Stimulated activated effector memory CD8-positive, alpha-beta T cell treated with anti-CD3 and anti-CD28 coated beads, Interleukin-12 subunit alpha, Interleukin-12 subunit beta, amount 100 ng/mL, for 72 hours (primary cell): Measurements from ENCODE around the gene TFAP2C.

Source experiments
- ATAC-seq: fragments of 150-1000 bp; cut with Tn5 transposase; 2 replicates; pipeline ENCODE4 v1.10.0; 2021
- DNase-seq, 2 donors: peaks; one replicate each; pipeline ENCODE4 v3.0.0; 2021 to 2022; ENCODE audit warnings: low spot score in 2 of 2
- H3K27ac Mint-ChIP-seq: one replicate; pipeline ENCODE4 v1.8.0; 2022; ENCODE audit warnings: mild to moderate bottlenecking, mixed read lengths
- H3K36me3 Mint-ChIP-seq: one replicate; pipeline ENCODE4 v1.8.0; 2022; ENCODE audit warnings: mild to moderate bottlenecking, mixed read lengths
- H3K4me1 Mint-ChIP-seq: one replicate; pipeline ENCODE4 v1.8.0; 2022; ENCODE audit warnings: mixed read lengths
- H3K4me3 Mint-ChIP-seq: one replicate; pipeline ENCODE4 v1.8.0; 2022; ENCODE audit warnings: mild to moderate bottlenecking, mixed read lengths
- H3K9me3 Mint-ChIP-seq: one replicate; pipeline ENCODE4 v1.8.0; 2022; ENCODE audit warnings: mixed read lengths

TFAP2C gene

GRCh38 chr20:56628873-56629463, at the start of gene TFAP2C:
TFAP2C (plus strand) TSS chr20:56629306; CDS start chr20:56629545, 239 bp downstream.
- DNase-seq (peak in 1 of 2 donors; percentile 49), ATAC-seq (peak; percentile 51)
- H3K4me1 Mint-ChIP-seq, result peaks cover 11% of the 10 kb centered on the region
- H3K27ac Mint-ChIP-seq, result no peak within 1 kb of the TSS
- no peaks in the 10 kb centered on the region for H3K36me3 Mint-ChIP-seq
- H3K4me3 Mint-ChIP-seq, result peak within 1 kb of the TSS; percentile 14
- no peaks in the 10 kb centered on the region for H3K9me3 Mint-ChIP-seq

GRCh38 chr20:56580226-56580625, 48.9 kb upstream of the TFAP2C start:
- ATAC-seq (no peak), DNase-seq (no peak)
- Mint-ChIP-seq H3K9me3 (no peaks in the 10 kb centered on the region), H3K4me3 (no peak overlapping the region), H3K27ac (no peak overlapping the region), H3K4me1 (no peaks in the 10 kb centered on the region), H3K36me3 (no peaks in the 10 kb centered on the region)

GRCh38 chr20:56581701-56582100, 47.4 kb upstream of the TFAP2C start:
- Mint-ChIP-seq H3K27ac (no peak overlapping the region), H3K4me3 (no peak overlapping the region), H3K36me3 (no peaks in the 10 kb centered on the region), H3K4me1 (no peaks in the 10 kb centered on the region), H3K9me3 (no peaks in the 10 kb centered on the region)
- ATAC-seq (no peak), DNase-seq (no peak)

- Mint-ChIP-seq H3K4me1 (no peaks in the 10 kb centered on the region), H3K27ac (no peak overlapping the region), H3K36me3 (no peaks in the 10 kb centered on the region), H3K9me3 (no peaks in the 10 kb centered on the region), H3K4me3 (no peak overlapping the region)
- DNase-seq (no peak), ATAC-seq (no peak)
Observed at GRCh38 chr20:56582542-56582941, 46.6 kb upstream of the TFAP2C start.

GRCh38 chr20:56584916-56585315, 44.2 kb upstream of the TFAP2C start:
- Mint-ChIP-seq H3K27ac (no peak overlapping the region), H3K9me3 (no peaks in the 10 kb centered on the region), H3K4me3 (no peak overlapping the region), H3K4me1 (no peaks in the 10 kb centered on the region), H3K36me3 (no peaks in the 10 kb centered on the region)
- ATAC-seq (no peak), DNase-seq (no peak)

GRCh38 chr20:56587307-56588041, 41.6 kb upstream of the TFAP2C start:
- Mint-ChIP-seq H3K9me3 (no peaks in the 10 kb centered on the region), H3K27ac (no peak overlapping the region), H3K4me3 (no peak overlapping the region), H3K36me3 (no peaks in the 10 kb centered on the region), H3K4me1 (no peaks in the 10 kb centered on the region)
- ATAC-seq, result no peak
- DNase-seq, result no peak

GRCh38 chr20:56588996-56589395, 40.1 kb upstream of the TFAP2C start:
- no peaks in the 10 kb centered on the region for H3K36me3 Mint-ChIP-seq
- no peak overlapping the region for H3K4me3 Mint-ChIP-seq
- no peaks in the 10 kb centered on the region for H3K4me1 Mint-ChIP-seq
- H3K27ac Mint-ChIP-seq, result no peak overlapping the region
- H3K9me3 Mint-ChIP-seq, result no peaks in the 10 kb centered on the region
- DNase-seq (no peak), ATAC-seq (no peak)

- Mint-ChIP-seq H3K4me3 (no peak overlapping the region), H3K9me3 (no peaks in the 10 kb centered on the region), H3K36me3 (no peaks in the 10 kb centered on the region), H3K27ac (no peak overlapping the region), H3K4me1 (no peaks in the 10 kb centered on the region)
- no peak for DNase-seq
- no peak for ATAC-seq
Observed at GRCh38 chr20:56589633-56590032, 39.5 kb upstream of the TFAP2C start.

- Mint-ChIP-seq H3K4me3 (no peak overlapping the region), H3K9me3 (no peaks in the 10 kb centered on the region), H3K4me1 (no peaks in the 10 kb centered on the region), H3K36me3 (no peaks in the 10 kb centered on the region), H3K27ac (no peak overlapping the region)
- no peak for DNase-seq
- ATAC-seq, result no peak
Observed at GRCh38 chr20:56590888-56591287, 38.2 kb upstream of the TFAP2C start.

- DNase-seq (no peak), ATAC-seq (no peak)
- Mint-ChIP-seq H3K4me1 (no peaks in the 10 kb centered on the region), H3K36me3 (no peaks in the 10 kb centered on the region), H3K4me3 (no peak overlapping the region), H3K9me3 (no peaks in the 10 kb centered on the region), H3K27ac (no peak overlapping the region)
Observed at GRCh38 chr20:56592211-56592610, 36.9 kb upstream of the TFAP2C start.

- ATAC-seq (no peak), DNase-seq (no peak)
- Mint-ChIP-seq H3K4me1 (no peaks in the 10 kb centered on the region), H3K9me3 (no peaks in the 10 kb centered on the region), H3K4me3 (no peak overlapping the region), H3K27ac (no peak overlapping the region), H3K36me3 (no peaks in the 10 kb centered on the region)
Observed at GRCh38 chr20:56592817-56593216, 36.3 kb upstream of the TFAP2C start.

- Mint-ChIP-seq H3K9me3 (no peaks in the 10 kb centered on the region), H3K27ac (no peak overlapping the region), H3K4me1 (no peaks in the 10 kb centered on the region), H3K36me3 (no peaks in the 10 kb centered on the region), H3K4me3 (no peak overlapping the region)
- no peak for DNase-seq
- no peak for ATAC-seq
Observed at GRCh38 chr20:56595746-56596475, 33.2 kb upstream of the TFAP2C start.

GRCh38 chr20:56601166-56601565, 27.9 kb upstream of the TFAP2C start:
- ATAC-seq (no peak), DNase-seq (no peak)
- H3K4me3 Mint-ChIP-seq, result no peak overlapping the region
- no peaks in the 10 kb centered on the region for H3K9me3 Mint-ChIP-seq
- H3K27ac Mint-ChIP-seq, result no peak overlapping the region
- H3K4me1 Mint-ChIP-seq, result no peaks in the 10 kb centered on the region
- H3K36me3 Mint-ChIP-seq, result no peaks in the 10 kb centered on the region

- no peak for DNase-seq
- no peaks in the 10 kb centered on the region for H3K4me1 Mint-ChIP-seq
- no peak overlapping the region for H3K4me3 Mint-ChIP-seq
Observed at GRCh38 chr20:56604673-56605072, 24.4 kb upstream of the TFAP2C start.

GRCh38 chr20:56605261-56605996, 23.7 kb upstream of the TFAP2C start:
- Mint-ChIP-seq H3K4me1 (no peaks in the 10 kb centered on the region), H3K4me3 (no peak overlapping the region), H3K36me3 (no peaks in the 10 kb centered on the region), H3K9me3 (no peaks in the 10 kb centered on the region), H3K27ac (no peak overlapping the region)
- ATAC-seq (no peak), DNase-seq (no peak)

More at GRCh38 chr20:56604673-56605072, 24.4 kb upstream of the TFAP2C start:
- H3K36me3 Mint-ChIP-seq, result no peaks in the 10 kb centered on the region
- no peak overlapping the region for H3K27ac Mint-ChIP-seq
- no peak for ATAC-seq
- no peaks in the 10 kb centered on the region for H3K9me3 Mint-ChIP-seq
